Neural crest cell (in vitro differentiated cells): ENCODE data around the gene NOS1AP. TPM values are rescaled to one million over a fixed set of nuclear protein-coding genes. Genes with fewer than 3 reads are reported as not detected.
A peak's percentile ranks its signal among the peaks of the same experiment; 100 is the strongest.

Experiments
- DNase-seq: peaks from one replicate; pipeline ENCODE4 v3.0.0; 2021; ENCODE audit warnings: low read depth, mixed read lengths, low spot score
- H3K27ac Mint-ChIP-seq: one replicate; pipeline ENCODE4 v1.8.0; 2021; ENCODE audit warnings: mild to moderate bottlenecking, mixed read lengths; ENCODE audit not compliant: unreplicated experiment
- H3K27me3 Mint-ChIP-seq: 2 replicates; pipeline ENCODE4 v1.8.0; 2021; ENCODE audit warnings: low read depth, mild to moderate bottlenecking, mixed read lengths
- H3K36me3 Mint-ChIP-seq: 2 replicates; pipeline ENCODE4 v1.8.0; 2021; ENCODE audit warnings: low read depth, mild to moderate bottlenecking, mixed read lengths
- H3K4me1 Mint-ChIP-seq: 2 replicates; pipeline ENCODE4 v1.8.0; 2021; ENCODE audit warnings: mixed read lengths
- H3K4me3 Mint-ChIP-seq: one replicate; pipeline ENCODE4 v1.8.0; 2021; ENCODE audit warnings: mild to moderate bottlenecking, mixed read lengths
- H3K9me3 Mint-ChIP-seq: 2 replicates; pipeline ENCODE4 v1.8.0; 2021; ENCODE audit warnings: mixed read lengths
- total RNA-seq: library from RNA; stranded (reverse); gene quantifications from 2 replicates; pipeline ENCODE4 v1.2.1, GENCODE V29; 2021
- TF ChIP-seq, protein P1 (sequence below): fragments of 200-600 bp; sonication (generic); conservative IDR thresholded peaks from 2 replicates; pipeline ENCODE4 v1.5.0; 2021; ENCODE audit warnings: antibody characterized with exemption, mild to moderate bottlenecking

NOS1AP gene
- total RNA-seq, 1 donor from 2014 or later, result 7.0 TPM

DNA sequence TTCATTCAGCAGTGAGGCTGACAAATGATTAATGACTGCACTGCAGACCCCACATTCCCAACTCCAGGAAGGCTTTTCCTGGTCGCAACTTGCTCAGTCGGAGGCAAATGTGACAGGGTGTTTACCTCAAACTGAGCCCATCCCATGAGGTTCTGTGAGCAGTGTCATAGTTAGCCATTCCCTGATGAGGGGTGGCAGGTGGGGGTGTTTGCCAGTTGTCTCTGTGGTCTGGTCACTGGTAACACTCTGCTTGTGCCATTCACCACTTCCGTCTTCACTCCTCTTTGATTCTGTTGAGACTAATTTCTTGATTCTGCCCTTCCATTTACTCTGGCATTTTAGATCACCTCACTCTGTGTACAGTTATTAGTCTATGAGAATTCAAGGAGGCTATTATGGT, 73.5 kb downstream of the NOS1AP start:
- Mint-ChIP-seq H3K36me3 (peaks cover 3% of the 10 kb centered on the region), H3K4me1 (peaks cover 34% of the 10 kb centered on the region), H3K27me3 (no peaks in the 10 kb centered on the region), H3K27ac (no peak overlapping the region), H3K4me3 (no peak overlapping the region), H3K9me3 (peaks cover 5% of the 10 kb centered on the region)
- DNase-seq, result no peak
- TF ChIP-seq, protein P1, sequence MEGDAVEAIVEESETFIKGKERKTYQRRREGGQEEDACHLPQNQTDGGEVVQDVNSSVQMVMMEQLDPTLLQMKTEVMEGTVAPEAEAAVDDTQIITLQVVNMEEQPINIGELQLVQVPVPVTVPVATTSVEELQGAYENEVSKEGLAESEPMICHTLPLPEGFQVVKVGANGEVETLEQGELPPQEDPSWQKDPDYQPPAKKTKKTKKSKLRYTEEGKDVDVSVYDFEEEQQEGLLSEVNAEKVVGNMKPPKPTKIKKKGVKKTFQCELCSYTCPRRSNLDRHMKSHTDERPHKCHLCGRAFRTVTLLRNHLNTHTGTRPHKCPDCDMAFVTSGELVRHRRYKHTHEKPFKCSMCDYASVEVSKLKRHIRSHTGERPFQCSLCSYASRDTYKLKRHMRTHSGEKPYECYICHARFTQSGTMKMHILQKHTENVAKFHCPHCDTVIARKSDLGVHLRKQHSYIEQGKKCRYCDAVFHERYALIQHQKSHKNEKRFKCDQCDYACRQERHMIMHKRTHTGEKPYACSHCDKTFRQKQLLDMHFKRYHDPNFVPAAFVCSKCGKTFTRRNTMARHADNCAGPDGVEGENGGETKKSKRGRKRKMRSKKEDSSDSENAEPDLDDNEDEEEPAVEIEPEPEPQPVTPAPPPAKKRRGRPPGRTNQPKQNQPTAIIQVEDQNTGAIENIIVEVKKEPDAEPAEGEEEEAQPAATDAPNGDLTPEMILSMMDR, result no peak

DNA sequence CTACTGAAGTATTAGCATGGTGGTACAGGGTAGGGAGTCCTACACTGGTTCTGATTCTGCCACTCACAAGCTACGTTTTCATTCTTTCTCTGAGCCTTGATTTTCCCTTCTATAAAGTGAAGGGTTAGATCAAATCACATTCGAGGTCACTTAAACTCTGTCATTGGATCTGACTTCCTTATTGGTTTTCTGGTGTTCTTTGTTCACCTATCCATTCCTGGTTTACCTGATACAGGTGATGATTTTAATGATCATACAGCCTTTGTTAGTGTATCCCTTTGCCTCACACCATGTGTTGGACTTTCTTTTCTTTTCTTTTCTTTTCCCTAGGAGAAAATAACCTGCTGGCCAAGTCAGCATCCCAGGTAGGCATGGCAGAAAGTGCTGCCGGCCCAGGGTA, 74.8 kb downstream of the NOS1AP start:
- DNase-seq, result no peak
- TF ChIP-seq, protein P1, result no peak
- H3K4me1 Mint-ChIP-seq, result peaks cover 35% of the 10 kb centered on the region
- H3K27me3 Mint-ChIP-seq, result no peaks in the 10 kb centered on the region
- no peak overlapping the region for H3K4me3 Mint-ChIP-seq
- peaks cover 4% of the 10 kb centered on the region for H3K9me3 Mint-ChIP-seq
- H3K27ac Mint-ChIP-seq, result no peak overlapping the region
- H3K36me3 Mint-ChIP-seq, result peaks cover 3% of the 10 kb centered on the region

DNA sequence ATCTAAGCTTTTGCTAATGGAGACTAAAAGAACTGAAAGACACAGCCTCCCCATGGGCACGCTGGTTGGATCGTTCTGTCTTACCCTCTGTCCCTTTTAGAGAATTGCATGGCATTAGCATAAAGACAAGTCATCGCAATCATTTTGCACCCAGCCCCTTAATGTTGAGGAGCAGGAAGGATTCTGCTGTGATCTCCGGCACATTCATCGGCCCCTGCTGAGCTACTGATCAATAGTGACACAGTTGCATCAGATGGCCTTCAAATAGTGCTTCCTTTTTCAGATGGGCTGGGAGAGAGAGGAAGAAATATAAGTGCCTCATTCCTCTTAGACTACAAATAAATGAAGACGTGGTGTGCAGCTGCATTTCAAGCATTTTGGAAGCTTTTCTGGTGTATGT, 75.4 kb downstream of the NOS1AP start:
- DNase-seq, result peak; percentile 11

DNA sequence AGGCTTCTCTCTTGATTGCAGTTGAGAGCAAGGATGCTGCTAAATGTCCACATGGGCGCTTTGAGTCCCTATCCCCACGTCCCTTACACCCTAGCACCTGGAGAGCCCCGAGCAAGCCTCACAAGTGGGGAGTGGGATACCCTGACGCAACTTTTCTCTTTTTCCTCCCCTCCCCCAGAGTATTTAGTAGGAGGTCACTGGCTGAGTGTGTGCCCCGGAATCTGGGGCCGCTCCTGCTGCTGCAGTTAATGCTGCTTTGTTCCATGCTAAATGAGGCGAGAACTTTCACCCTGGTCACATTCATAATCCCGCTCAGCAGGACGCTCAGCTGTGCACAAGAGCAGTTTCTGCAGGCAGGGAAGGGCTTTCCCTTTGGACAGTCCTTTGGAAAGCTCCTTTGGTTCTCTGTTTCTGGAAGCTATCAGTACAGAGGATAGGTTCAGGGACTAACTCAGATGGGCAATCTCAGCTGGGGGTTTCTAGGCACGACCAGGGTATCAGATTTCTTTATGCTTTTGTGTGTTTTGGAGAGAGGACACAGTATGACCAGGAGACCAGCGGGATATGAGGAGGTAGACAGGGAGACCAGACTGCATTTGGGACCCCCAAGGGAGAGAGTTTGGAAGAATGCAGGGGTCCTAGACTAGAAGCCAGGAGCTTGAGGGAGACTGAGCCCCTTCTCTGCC, 75.9 kb downstream of the NOS1AP start:
- Mint-ChIP-seq H3K36me3 (peaks cover 3% of the 10 kb centered on the region), H3K9me3 (peaks cover 7% of the 10 kb centered on the region), H3K27ac (no peak overlapping the region), H3K4me3 (no peak overlapping the region), H3K27me3 (no peaks in the 10 kb centered on the region), H3K4me1 (peaks cover 31% of the 10 kb centered on the region)
- TF ChIP-seq, protein P1, result no peak
- peak; percentile 25 for DNase-seq

More for the DNA sequence above, 75.4 kb downstream of the NOS1AP start:
- Mint-ChIP-seq H3K4me1 (peaks cover 31% of the 10 kb centered on the region), H3K27ac (no peak overlapping the region), H3K4me3 (no peak overlapping the region), H3K9me3 (peaks cover 3% of the 10 kb centered on the region), H3K27me3 (no peaks in the 10 kb centered on the region), H3K36me3 (peaks cover 3% of the 10 kb centered on the region)
- TF ChIP-seq, protein P1, result no peak

DNA sequence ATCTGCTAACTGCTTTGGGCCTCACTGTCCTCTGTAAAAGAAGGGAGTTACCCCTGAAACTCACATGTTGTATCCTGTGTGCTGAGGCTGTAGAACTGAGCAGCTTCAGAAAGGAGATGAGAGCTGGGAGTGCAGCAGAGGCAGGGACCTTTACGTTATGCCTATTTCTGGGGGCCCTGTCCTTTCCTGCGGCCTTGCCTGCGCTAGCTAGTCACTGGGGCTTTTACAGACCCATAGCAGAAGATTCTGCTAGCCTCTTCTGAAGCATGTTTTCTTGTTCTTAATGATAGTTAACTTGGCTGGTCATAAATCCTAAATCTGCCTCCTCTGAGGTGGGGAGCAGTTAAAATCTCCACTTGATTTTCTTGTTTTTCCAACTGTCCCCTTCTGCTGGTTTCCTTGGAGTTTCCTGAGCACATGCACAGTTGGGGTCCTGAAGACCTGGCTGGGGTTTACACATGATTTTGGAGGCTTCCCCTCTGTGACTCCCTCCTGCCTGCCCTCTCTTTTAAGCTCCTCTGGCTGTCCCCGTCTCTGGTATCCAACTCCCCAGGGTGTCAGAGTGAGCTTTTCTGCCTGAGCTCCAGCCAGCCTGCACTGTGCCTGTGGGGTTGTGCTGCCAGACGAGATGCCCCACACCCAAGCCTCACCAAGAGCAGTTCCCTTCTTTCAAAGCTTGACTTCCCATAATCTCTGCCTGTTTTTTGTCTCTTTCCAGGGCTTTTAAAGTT, 76.6 kb downstream of the NOS1AP start:
- H3K27ac Mint-ChIP-seq, result no peak overlapping the region
- peak overlapping the region; percentile 19 for H3K4me3 Mint-ChIP-seq
- DNase-seq, result no peak
- peaks cover 7% of the 10 kb centered on the region for H3K9me3 Mint-ChIP-seq
- peaks cover 3% of the 10 kb centered on the region for H3K36me3 Mint-ChIP-seq
- TF ChIP-seq, protein P1, result no peak
- H3K4me1 Mint-ChIP-seq, result peaks cover 31% of the 10 kb centered on the region
- H3K27me3 Mint-ChIP-seq, result no peaks in the 10 kb centered on the region
